ENCODE results near the gene RADIL.

The RADIL gene

DNA sequence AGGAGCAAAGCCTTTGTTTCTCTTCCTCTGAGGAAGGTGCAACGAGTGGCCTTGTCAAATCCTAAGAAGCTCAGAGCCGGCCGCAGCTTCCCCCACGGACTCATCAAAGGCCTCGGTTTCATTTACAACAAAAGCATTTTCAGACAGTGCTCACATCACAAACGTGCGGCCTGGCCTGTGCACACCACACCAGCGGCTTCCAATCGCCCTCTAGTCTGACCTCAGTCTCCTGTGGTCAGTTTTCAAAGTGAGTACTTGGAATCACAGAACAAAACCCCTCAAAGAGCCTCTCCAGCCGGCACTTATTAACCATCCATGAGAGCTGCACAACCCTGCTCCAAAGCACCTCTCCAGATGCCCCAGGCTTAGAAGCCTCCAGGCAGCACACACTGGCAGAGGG is 3.3 kb downstream of the RADIL start:
- no peak for DNase-seq

DNA sequence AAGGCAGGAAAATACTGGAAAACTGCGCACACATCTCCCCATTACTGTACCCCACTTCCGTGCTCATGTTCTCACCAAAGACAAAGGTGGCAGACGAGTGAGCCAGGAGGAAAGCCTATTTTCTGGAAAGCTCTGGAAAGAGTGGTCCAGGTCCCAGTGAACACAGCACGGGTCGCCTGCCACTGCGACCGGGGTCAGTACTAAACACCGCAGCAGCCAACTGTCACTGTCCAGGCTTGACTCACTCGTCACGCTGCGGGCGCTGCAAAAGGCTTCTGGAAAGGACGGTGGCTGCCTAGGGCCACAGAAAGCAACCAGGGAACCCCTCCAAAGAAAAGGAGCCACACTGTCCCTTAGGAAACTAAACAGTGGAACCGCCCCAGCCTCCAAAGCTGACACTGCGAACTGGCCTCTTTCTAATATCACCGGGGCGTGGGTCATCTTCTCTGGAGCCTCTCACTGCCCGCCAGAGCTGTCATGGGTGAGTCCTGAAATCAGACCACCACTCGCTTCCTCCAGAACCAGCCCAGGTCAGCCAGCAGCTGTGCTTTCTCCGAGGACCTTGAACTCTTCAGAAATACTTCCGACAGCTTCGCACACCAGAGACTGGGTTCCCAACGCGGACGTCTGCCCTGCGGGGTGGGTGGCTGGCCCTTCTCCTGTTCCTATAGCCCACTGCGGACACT is 4.0 kb downstream of the RADIL start:
- no peak for DNase-seq

DNA sequence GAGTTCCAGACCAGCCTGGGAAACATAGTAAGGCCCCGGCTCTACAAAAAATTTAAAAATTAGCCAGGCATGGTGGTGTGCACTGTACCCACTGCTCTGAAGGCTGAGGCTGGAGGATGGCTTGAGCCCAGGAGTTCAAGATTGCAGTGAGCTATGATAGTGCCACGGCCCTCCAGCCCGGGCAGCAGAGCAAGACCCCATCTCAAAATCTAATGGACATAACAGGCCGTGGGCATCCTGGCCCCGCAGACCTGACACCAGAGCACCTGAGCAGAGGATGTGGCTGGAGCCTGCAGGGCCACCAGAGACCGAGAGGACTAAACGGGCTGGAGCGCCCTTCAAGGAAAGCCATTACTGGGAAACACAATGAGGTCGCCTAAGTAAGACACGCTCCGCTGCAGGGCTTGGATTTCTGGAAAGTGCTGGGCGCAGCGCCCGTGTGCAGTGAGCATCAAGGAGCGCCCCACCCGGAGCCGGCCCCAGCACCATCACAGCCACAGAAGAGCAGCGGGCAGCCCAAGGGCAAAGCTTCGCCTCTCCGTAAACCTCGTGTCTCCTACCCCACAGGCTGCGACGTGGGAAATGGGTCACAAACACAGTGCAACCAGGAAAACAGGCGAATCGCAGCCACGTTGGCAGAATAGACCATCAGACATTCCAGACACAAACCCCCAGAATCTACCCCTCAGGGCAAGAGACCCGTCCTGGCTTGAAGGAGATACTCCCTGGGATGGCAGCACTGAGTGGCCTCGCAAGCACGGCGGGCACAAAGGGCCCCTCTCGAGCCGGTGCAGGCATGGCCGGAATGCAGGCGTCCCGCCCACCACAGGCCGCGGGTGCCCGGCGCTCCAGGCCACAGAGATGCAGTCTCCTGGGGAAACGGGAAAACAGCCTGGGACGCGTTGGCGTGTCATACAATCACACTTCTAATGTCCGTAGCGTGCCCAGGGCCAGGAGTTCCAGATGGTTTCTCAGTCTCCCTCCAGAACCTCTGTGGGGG is 4.9 kb downstream of the RADIL start:
- DNase-seq = no peak

DNA sequence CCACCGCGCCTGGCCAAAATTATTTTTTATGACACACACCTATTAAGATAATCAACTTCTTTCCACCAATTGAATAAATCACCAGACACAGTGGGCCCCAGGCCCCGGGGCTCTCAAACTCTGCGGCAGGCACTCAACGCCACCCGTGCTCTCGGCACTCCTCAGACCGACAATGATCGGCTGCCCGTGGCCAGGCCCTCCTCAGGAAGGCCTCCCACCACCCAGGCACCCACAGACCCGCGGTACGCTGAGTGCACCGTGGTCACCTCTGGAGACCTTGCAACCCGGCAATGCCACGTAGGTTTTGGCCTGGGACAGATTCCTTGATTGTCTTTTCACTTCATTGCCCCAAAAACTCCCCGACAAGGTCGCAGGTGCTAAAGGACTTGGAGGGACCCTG is 6.9 kb downstream of the RADIL start:
- DNase-seq = no peak

DNA sequence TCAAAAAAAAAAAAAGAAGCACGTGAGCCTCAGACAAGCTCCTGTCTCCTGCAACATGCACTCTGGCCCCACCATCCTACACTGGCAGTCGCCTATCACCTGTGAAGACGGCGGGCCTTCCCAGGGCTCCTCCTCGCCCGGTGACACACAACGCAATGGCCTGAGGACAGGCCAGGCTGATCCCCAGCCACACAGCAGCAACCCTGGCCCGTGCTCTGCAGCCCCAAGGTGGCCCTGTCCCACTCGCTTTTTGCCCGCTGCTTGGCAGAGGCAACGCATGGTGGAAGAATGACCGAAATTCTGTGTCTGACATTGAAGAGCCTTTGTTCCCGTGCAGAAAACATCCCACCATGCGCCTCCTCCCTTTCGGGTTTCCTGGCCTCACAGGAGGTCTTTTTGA is 8.1 kb downstream of the RADIL start:
- DNase-seq = no peak

DNA sequence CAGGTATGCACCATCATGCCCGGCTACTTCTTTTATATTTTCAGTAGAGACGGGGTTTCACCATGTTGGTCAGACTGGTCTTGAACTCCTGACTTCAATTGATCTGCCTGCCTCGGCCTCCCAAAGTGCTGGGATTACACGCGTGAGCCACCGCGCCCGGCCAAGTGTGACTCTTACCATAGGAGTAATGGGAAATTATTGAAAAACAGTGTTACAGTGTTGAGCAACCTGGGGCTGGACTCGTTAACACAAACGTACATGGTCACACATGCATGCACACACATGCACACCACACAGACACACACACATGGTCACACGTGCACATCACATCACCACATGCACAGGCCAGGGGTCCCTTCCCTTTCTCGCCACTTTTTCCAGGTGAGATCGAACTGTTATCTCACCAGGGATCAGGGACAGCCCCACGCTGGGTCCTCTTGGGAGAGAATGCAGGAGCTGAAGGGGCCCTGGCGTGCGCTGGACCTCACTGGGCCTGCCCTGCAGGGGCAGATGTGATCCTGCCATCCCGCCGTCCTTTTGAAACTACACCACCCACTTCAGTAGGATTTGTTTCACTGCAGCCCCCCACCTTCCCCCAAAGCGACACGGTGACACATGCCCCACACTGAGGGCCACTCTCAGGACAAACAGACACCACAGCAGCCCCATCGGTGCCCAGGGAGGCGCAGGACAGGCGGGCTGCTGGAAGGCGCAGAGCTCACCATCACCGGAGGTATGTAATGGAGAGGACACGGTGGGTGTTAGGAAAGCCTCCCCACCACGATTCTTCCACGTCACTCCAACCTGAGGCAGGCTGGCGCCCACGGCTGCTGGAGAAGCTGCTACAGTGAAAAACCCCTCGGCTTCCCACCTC is 10.2 kb downstream of the RADIL start:
- no peak for DNase-seq

DNA sequence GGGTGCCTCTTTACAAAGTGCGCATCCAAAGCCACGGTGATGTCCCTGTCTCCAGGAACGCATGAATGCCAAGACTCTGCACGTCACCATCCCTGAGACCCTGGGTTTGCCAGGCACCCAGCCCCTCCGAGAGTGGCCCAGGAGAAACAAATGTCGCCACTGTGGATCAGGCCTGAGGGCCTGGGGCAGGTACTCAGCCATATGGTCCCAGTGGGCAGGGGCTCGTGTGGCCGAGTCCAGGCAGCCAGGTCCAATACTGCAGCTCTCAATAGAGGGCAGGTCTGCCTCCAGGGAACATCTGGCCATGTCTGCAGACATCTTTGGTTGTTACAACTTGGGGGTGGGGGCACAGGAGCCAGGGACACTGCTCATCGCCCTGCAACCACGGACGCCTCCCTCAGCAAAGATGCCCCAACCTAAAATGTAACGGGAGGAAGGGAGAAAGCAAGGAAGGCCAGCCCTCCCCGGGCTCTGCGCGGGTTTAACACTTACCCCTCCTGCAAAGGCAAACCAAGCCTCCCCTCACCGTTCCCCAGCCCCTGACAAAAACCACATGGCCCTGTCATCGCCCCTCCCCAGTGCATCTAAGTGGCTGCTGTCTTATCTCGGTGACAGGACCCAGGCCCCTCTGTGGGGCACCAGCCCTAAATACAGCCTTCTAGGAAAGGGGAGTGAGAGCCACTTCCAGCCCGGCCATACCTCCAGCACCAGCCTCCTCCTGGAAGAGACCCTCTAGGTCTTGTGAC is 11.4 kb downstream of the RADIL start:
- DNase-seq = no peak

DNA sequence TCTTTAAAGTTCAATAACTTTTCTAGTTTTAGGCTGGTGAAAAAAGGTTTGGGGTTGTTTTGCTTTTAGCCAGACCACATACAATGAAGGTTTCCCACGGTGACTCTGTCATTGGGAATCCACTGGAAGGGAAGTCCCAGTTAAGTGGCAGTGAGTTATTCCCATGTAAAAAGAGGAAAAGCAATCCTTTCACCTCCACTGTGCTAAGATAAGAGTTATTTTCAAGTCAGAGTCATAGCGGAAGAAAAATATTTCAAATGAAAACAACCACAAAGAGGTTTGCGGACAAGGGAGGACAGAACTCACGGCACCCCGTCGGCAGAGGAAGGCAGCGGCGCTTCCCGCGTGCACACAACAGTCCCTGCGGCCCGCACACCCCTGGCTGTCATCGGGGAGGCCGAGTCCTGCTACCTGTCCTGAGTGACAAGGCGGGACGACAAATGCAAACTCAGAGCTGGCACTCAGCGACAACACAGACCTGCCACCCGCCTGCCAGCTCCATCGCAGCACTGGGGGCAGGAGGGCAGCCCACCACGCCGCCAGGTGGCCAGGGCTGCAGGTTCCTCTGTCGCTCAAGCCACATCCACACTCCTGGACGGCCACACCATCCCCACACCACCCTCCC is 12.3 kb downstream of the RADIL start:
- no peak for DNase-seq

DNA sequence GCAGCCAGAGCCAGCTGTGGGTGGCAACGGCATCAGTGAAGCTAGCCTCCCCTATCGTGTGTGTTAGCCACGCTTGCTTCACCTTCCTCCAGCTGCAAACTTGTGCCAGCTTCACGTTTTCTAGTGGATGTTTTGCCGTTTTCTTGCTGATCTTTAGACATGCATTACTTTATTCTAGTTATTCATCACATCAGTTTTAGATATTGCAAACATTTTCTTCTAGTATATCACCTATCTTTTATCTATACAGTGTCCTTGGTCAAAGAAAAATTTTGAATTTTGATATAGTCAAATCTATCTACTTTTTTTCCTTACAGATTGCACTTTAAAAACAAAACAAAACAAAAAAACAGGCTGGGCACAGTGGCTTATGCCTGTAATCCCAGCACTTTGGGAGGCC is 15.0 kb downstream of the RADIL start:
- DNase-seq = no peak

DNA sequence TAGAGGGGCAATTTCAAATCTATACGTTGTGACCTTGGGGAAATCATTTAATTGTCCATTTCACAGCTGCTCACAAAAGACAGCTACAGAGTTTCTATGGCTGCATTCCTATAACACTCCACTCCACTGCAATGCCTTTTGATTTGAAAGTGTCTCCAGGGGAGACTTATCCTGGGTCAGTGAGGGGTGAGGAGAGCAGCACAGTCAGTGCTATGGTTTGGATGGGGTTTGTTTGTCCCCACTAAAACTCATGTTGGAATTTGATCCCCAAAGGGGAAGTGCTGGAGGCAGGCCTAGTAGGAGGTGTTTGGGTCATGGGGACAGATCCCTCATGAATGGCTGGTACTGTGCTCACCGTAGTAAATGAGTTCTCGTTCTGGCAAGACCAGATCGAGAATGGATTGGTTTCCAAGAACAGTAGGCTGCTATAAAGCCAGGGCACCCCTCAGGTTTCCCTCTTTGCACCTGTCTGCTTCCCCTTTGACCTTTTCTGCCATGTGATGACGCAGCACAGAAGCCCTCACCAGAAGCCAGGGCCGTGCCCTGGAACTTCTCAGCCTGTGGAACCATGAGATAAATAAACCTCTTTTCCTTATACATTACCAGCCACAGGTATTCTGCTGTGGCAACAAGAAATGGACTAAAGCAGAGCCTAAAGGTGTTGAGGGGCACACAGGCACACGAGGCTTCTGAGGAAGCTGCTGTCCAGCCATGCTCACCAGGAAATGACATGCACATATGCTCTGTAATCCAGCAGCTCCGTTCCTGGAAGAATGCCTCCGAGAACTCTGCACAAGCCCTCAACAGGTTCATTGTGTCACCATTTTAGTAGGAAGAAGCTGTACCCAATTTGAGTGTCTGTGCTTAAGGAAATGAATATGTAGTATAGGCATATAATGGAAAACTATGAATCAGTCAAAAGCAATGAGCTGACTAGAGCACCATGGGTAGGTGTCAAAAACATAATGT is 16.7 kb downstream of the RADIL start:
- no peak for DNase-seq

DNA sequence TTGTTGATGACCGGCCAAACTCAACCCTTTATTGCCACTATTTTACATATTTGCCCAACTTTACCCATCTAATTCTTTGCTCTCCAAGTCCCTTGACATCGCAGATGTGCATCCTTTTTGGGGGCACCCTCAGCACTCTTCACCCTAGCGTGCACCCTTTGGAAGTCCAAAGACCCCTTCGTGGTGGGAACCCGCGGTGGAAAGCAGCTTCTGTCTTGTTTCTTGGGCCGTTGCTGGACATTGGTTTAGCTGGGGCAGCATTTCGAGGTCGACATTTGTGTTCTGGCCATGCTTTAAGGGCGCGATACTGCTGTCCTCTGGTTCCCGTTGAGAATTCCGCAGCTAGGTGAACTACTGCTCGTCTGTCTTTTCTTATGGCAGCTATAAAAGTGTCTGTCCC is 21.4 kb downstream of the RADIL start:
- no peak for DNase-seq

DNA sequence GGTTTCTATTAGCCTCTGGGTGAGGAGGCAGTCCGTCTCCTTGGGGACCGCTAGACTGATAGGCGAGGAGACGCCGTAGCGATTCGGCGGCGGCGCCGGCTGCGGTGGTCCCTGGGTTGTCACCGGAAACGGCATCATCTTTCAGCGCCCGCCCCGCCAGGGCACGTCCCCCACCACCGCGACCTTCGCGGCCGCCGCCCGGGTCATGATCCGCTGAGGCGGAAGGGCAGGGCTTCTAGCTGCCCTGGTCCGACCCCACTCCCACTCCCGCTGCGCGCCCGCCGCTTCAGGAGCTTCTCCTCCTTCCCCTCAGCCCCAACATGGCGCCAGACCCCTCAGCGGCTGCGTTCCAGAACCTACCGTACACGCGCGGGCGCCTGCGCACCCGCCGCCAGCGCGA is 21.8 kb downstream of the RADIL start, which contains the start of gene PAPOLB:
TSS of gene PAPOLB (minus strand) at position 358 of the 400 bp plus-strand sequence. CDS start at position 138, 220 bp downstream.
- DNase-seq = no peak

DNA sequence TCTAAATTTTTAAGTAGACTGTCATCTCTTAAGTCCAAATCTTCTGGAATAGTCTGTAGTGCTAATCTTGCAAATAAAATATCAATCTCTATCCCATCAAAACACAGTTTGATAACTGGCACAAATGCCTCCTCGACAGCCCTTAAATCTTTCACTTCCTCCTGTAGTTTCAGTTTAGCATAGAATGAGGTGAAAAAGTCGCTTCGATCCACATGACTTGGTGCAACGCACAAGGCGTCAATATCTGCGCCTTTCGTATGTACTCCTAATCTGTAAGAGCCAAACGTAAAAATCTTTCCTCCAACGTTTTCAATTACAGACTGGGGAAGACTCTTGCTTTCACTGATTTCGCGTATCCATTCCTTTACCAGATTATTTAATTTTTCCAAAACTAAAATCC is 22.3 kb downstream of the RADIL start:
- DNase-seq = no peak

DNA sequence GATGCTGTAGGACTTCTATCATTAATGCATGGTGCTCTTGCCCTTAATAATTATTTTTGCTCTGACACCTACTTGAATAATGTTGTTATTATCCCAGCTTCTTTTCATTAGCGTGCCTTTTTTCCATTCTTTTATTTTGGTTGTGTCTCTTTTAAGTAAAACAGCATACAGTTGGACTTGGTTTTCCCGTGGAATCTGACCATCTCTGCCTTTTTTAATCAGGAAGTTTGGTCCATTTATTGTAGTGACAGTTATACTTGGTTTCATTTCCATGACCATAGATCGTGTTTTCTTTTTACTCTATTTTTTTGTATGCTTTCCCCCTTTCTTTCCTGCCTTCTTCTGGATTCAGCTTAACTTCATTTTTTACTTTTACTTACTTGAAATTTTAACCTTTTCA is 26.3 kb downstream of the RADIL start:
- DNase-seq = no peak

DNA sequence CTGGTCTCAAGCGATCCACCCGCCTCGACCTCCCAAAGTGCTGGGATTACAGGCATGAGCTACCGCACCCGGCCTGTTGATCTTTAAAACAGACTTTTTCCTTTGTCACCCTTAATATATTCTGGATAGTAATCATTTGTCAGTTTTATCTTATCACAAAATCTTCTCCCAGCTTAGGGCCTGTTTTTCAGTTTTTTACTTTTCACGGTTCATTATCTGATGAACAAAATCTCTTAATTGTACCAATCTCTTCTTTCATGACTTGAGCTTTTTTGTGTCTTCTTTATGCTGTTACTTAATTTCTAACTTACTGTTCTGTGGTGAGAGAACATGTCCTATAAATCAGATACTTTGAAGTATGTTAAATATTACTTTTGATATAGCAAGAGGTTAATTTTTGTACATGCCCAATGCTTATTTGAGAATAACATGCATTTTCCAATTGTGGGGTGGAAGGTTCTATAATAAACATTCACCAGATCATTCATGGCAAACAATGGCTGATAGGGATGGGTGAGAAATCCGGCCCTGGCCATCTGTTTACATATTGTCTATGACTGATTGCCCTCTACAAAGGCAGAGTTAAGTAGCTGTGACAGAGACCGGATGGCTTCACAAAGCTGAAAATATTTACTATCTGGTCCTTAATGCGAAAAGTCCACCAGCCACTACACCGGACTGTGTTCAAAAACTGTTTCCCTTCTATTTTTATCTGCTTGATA is 27.0 kb downstream of the RADIL start:
- no peak for DNase-seq

DNA sequence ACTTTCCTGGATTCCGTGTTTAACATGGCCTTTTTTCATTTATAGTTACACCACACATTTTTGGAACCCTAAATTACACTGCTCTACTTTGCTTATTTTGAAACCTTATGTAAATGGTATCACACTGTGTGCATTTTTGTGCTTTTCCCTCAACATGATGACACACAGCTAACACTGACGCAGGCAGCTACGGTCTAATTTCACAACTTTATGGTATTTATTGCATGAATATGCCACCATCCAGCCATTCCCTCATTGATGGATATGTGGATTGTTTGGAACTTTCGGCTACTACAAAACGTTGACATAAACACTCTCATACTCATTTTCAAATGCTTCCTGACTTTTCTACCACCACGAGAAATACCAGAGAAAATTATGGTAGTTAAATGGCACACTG is 28.6 kb downstream of the RADIL start:
- no peak for DNase-seq

DNA sequence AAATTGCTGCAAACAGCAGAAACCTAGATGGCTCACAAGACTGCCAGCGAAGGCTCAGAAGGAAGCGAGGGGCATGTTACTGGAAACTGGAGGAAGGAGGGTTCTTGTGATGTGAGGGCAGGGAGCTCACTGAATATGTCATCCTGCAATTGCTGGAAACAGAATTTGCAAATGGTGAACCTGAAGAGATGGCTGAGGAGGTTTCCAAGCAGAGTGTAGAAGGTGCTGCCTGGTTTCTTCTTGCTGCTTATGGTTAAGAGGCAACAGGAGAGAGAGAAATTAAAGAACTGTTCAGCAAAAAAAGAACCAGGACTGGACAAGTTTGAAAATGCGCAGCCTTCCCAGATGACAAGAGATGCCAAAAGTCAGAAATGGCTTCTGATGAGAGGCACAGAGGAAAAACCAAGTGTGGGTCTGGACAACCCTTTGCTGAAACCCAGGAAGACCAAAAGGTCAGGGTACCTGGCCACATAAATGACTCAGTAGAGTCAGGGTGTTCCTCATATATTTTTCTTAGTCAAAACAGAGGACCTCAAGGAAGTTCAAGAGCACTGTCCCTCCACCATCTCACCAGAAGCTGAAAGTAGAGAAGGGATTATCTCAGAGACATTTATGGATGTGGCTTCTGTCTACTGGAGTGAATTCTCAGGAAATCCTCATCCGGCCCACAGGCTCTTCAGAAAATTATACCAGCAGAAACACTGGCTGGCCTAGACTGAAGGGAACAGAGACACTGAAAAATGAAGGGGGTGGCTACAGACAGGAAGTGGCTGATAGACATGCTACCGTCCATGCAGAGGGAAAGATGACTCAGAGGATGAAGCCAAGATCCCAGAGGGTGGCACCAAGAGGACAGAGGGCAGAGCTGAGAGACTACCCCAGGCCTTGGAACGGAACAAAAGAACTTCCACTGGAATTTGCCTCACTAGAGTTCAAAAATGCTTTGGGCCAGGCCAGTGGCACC is 31.8 kb downstream of the RADIL start:
- no peak for DNase-seq

DNA sequence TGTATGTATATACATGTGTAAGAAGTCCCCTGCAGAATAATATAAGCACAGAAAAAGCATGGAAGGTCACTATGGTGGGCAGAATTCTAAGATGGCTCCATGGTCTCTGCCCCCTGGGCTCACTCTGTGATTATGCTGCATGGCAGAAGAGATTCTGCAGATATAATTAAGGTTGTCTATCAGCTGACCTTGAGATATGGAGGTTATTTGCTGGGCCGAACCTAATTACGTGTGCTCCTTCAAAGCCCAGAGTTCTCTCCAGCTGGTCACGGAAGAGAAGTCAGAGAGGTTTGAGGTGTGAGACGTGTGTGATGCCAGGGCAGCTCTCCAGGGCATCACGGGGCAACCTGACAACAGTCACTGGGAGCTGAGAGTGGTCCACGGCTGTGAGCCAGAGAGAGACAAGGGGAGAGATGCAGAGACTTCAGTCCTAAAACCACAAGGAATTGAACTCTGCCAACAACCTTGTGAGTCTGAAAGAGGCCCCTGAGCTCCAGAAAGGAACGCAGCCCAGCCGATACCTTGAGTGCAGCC is 33.2 kb downstream of the RADIL start:
- DNase-seq = no peak
